MCF 10A (cell line): Measurements from ENCODE around the gene CASP9. TPM values are rescaled to one million over a fixed set of nuclear protein-coding genes. Genes with fewer than 3 reads are reported as not detected.

Source experiments
- Bru-seq: library from RNA; stranded (reverse); fragments of 400-500 nt; gene quantifications from one replicate; lab custom pipeline; 2021; lab: Mats Ljungman, UMichigan
- BruChase-seq, 2 experiments: library from RNA; stranded (reverse); fragments of 400-500 nt; gene quantifications; one replicate each; lab custom pipeline; 2021; lab: Mats Ljungman, UMichigan
- BruUV-seq: library from RNA; stranded (reverse); fragments of 400-500 nt; replicated peaks from 2 replicates; lab custom pipeline; 2021; lab: Mats Ljungman, UMichigan
- CTCF ChIA-PET: fragments of 300-600 bp; sonication (Branson Sonifier 250); formaldehyde crosslinking; extraction: SDS; loops from one replicate; lab custom pipeline; 2021; ENCODE audit warnings: antibody characterized with exemption, inconsistent platforms; lab: Yijun Ruan, JAX
- POLR2A ChIA-PET: fragments of 300-600, 350-650 bp; sonication (Branson Sonifier 250); formaldehyde crosslinking; extraction: SDS; loops from one replicate; lab custom pipeline; 2020; ENCODE audit warnings: antibody characterized with exemption, inconsistent platforms; lab: Yijun Ruan, JAX
- DNase-seq: peaks from one replicate; pipeline ENCODE4 v3.0.0-alpha.2; 2018; ENCODE audit not compliant: unreplicated experiment
- H3K27ac Mint-ChIP-seq: one replicate; pipeline ENCODE4 v1.8.0; 2022; ENCODE audit warnings: mild to moderate bottlenecking, low read depth, mixed read lengths; ENCODE audit not compliant: unreplicated experiment
- H3K27me3 Mint-ChIP-seq: one replicate; pipeline ENCODE4 v1.8.0; 2022; ENCODE audit warnings: mixed read lengths; ENCODE audit not compliant: insufficient read depth, unreplicated experiment
- H3K36me3 Mint-ChIP-seq: one replicate; pipeline ENCODE4 v1.8.0; 2022; ENCODE audit warnings: mild to moderate bottlenecking, moderate library complexity, mixed read lengths; ENCODE audit not compliant: insufficient read depth, unreplicated experiment
- H3K4me1 Mint-ChIP-seq: one replicate; pipeline ENCODE4 v1.8.0; 2022; ENCODE audit warnings: mixed read lengths; ENCODE audit not compliant: insufficient read depth, unreplicated experiment
- H3K4me3 Mint-ChIP-seq: one replicate; pipeline ENCODE4 v1.8.0; 2022; ENCODE audit warnings: mild to moderate bottlenecking, moderate library complexity, mixed read lengths; ENCODE audit not compliant: unreplicated experiment
- H3K9me3 Mint-ChIP-seq: one replicate; pipeline ENCODE4 v1.8.0; 2022; ENCODE audit warnings: mixed read lengths; ENCODE audit not compliant: unreplicated experiment
- CTCF ChIP-seq: fragments of 200-600 bp; IDR thresholded peaks from one replicate; pipeline ENCODE4 v1.8.0; 2022; ENCODE audit warnings: antibody characterized with exemption, mild to moderate bottlenecking; ENCODE audit not compliant: unreplicated experiment
- intact Hi-C: fragments of 100-400 bp; cut with micrococcal nuclease; formaldehyde crosslinking; loops from 2 replicates; pipeline ENCODE4 v1.14.1; 2022
- long read RNA-seq: library from polyadenylated mRNA; stranded (forward); transcript quantifications from one replicate; pipeline ENCODE4 v2.0.0, GENCODE V29; 2022
- total RNA-seq: library from RNA; stranded (reverse); gene quantifications from 2 replicates; pipeline ENCODE4 v1.2.3, GENCODE V29; 2022

Gene CASP9
- total RNA-seq (8.9 and 12.1 TPM in 2 replicates), Bru-seq, nascent RNA (percentile 46 among the genes with signal in this experiment), BruChase-seq, experiment 1, labeled RNA remaining after a 6-hour chase (percentile 47 among the genes with signal in this experiment), BruChase-seq, experiment 2, labeled RNA remaining after a 2-hour chase (percentile 51 among the genes with signal in this experiment)
- long read RNA-seq, transcript CASP9-201 (9 exons, 2,019 nt): major isoform, 15 of 19 reads
- long read RNA-seq, partial matches to known transcripts: 1 of 19 reads
- long read RNA-seq, other reads (novel, unspliced or antisense): 2 of 19 reads

GRCh38 chr1:15524021-15524282 lies at the start of gene CASP9:
Gene CASP9, minus strand, starts transcription at chr1:15524215. Its CDS starts 15 bp downstream, at chr1:15524200.
- no TSS peak for BruUV-seq
- H3K4me3 Mint-ChIP-seq: peak within 1 kb of the TSS; percentile 92
- CTCF ChIA-PET: interaction anchor here (0.9 to 1.0 kb wide), 2 partner anchors 200 to 268 kb away, joined by 4 to 7 read pairs; no protein-coding TSS in a partner anchor
- H3K27ac Mint-ChIP-seq: peak within 1 kb of the TSS; percentile 100
- POLR2A ChIA-PET: interaction anchor here (0.6 to 1.0 kb wide), 3 partner anchors 23 to 847 kb away, joined by 3 to 4 read pairs (median 4); no protein-coding TSS in a partner anchor
- H3K9me3 Mint-ChIP-seq: no peaks in the 10 kb centered on the region
- no peak for DNase-seq
- H3K4me1 Mint-ChIP-seq: peaks cover 16% of the 10 kb centered on the region
- H3K36me3 Mint-ChIP-seq: peaks cover 8% of the 10 kb centered on the region
- no peak for TF ChIP-seq CTCF
- H3K27me3 Mint-ChIP-seq: no peaks in the 10 kb centered on the region
- intact Hi-C loops: no loop called here

GRCh38 chr1:15573477-15573876 lies 49.5 kb upstream of the CASP9 start:
- no TSS peak for BruUV-seq
- Mint-ChIP-seq H3K36me3 (peaks cover 40% of the 10 kb centered on the region), H3K4me1 (no peaks in the 10 kb centered on the region), H3K4me3 (no peak overlapping the region), H3K27ac (no peak overlapping the region), H3K27me3 (no peaks in the 10 kb centered on the region), H3K9me3 (no peaks in the 10 kb centered on the region)
- POLR2A ChIA-PET: no interaction called here
- intact Hi-C loops: no loop called here
- CTCF ChIA-PET: interaction anchor here (0.9 kb wide), 1 partner anchor 34 kb away, joined by 3 read pairs; no protein-coding TSS in a partner anchor
- TF ChIP-seq CTCF: no peak
- no peak for DNase-seq

GRCh38 chr1:15571266-15571665 lies 47.3 kb upstream of the CASP9 start:
- intact Hi-C loops: no loop called here
- CTCF ChIA-PET: no interaction called here
- no peak for DNase-seq
- Mint-ChIP-seq H3K27ac (no peak overlapping the region), H3K4me1 (no peaks in the 10 kb centered on the region), H3K4me3 (no peak overlapping the region), H3K36me3 (peaks cover 55% of the 10 kb centered on the region), H3K9me3 (no peaks in the 10 kb centered on the region), H3K27me3 (no peaks in the 10 kb centered on the region)
- BruUV-seq: no TSS peak
- no peak for TF ChIP-seq CTCF
- POLR2A ChIA-PET: interaction anchor here (0.5 to 1.2 kb wide), 3 partner anchors 10 to 50 kb away, joined by 3 read pairs; partner anchors contain the start of gene DNAJC16

GRCh38 chr1:15570861-15571260 lies 46.8 kb upstream of the CASP9 start:
- intact Hi-C loops: no loop called here
- ChIA-PET CTCF (no interaction called here), POLR2A (interaction anchor here (0.5 to 1.2 kb wide), 2 partner anchors 44 to 50 kb away, joined by 3 read pairs; partner anchors contain the start of gene DNAJC16)
- no peaks in the 10 kb centered on the region for H3K9me3 Mint-ChIP-seq
- DNase-seq: no peak
- H3K36me3 Mint-ChIP-seq: peaks cover 59% of the 10 kb centered on the region
- H3K4me1 Mint-ChIP-seq: no peaks in the 10 kb centered on the region
- TF ChIP-seq CTCF: no peak
- no peak overlapping the region for H3K27ac Mint-ChIP-seq
- H3K4me3 Mint-ChIP-seq: no peak overlapping the region
- no TSS peak for BruUV-seq
- H3K27me3 Mint-ChIP-seq: no peaks in the 10 kb centered on the region
